Progenitor cell of endocrine pancreas (in vitro differentiated cells): ENCODE results near the gene ARMC7. TPM values are rescaled to one million over a fixed set of nuclear protein-coding genes. Genes with fewer than 3 reads are reported as not detected.
"Not testable (repeated sequence)": the region's sequence is repeated elsewhere in the genome, so short reads cannot be mapped to it uniquely, and the experiment has no call there.

Experiments used
- DNase-seq: peaks from one replicate; pipeline ENCODE4 v3.0.0; 2021; ENCODE audit warnings: low spot score; ENCODE audit not compliant: unreplicated experiment
- H3K27ac Mint-ChIP-seq: 2 replicates; pipeline ENCODE4 v1.8.0; 2021; ENCODE audit warnings: mild to moderate bottlenecking, moderate library complexity, mixed read lengths
- H3K27me3 Mint-ChIP-seq: 2 replicates; pipeline ENCODE4 v1.8.0; 2021; ENCODE audit warnings: mixed read lengths
- H3K36me3 Mint-ChIP-seq: 2 replicates; pipeline ENCODE4 v1.8.0; 2022; ENCODE audit warnings: mixed read lengths; ENCODE audit not compliant: insufficient read depth
- H3K4me1 Mint-ChIP-seq: 2 replicates; pipeline ENCODE4 v1.8.0; 2021; ENCODE audit warnings: low read depth, mixed read lengths
- H3K4me3 Mint-ChIP-seq: 2 replicates; pipeline ENCODE4 v1.8.0; 2021; ENCODE audit warnings: low read depth, mild to moderate bottlenecking, moderate library complexity, mixed read lengths
- H3K9me3 Mint-ChIP-seq: 2 replicates; pipeline ENCODE4 v1.8.0; 2021; ENCODE audit warnings: low read depth, mixed read lengths
- total RNA-seq: library from RNA; stranded (reverse); gene quantifications from 2 replicates; pipeline ENCODE4 v1.2.1, GENCODE V29; 2021
- TF ChIP-seq, protein P1 (sequence below): fragments of 200-600 bp; sonication (generic); IDR thresholded peaks from one replicate; pipeline ENCODE4 v1.5.0; 2021; ENCODE audit warnings: antibody characterized with exemption, mild to moderate bottlenecking; ENCODE audit not compliant: unreplicated experiment

ARMC7 gene
- total RNA-seq, 1 donor from 2014 or later, result 16.7 TPM

GRCh38 chr17:75133001-75133400 is 23.2 kb downstream of the ARMC7 start:
- no peak for DNase-seq
- H3K27me3 Mint-ChIP-seq, result no peaks in the 10 kb centered on the region
- H3K36me3 Mint-ChIP-seq, result peaks cover 10% of the 10 kb centered on the region
- H3K4me1 Mint-ChIP-seq, result peaks cover 4% of the 10 kb centered on the region
- H3K9me3 Mint-ChIP-seq, result no peaks in the 10 kb centered on the region
- peak overlapping the region; percentile 76 for H3K27ac Mint-ChIP-seq
- H3K4me3 Mint-ChIP-seq, result peak overlapping the region; percentile 45
- TF ChIP-seq, protein P1, sequence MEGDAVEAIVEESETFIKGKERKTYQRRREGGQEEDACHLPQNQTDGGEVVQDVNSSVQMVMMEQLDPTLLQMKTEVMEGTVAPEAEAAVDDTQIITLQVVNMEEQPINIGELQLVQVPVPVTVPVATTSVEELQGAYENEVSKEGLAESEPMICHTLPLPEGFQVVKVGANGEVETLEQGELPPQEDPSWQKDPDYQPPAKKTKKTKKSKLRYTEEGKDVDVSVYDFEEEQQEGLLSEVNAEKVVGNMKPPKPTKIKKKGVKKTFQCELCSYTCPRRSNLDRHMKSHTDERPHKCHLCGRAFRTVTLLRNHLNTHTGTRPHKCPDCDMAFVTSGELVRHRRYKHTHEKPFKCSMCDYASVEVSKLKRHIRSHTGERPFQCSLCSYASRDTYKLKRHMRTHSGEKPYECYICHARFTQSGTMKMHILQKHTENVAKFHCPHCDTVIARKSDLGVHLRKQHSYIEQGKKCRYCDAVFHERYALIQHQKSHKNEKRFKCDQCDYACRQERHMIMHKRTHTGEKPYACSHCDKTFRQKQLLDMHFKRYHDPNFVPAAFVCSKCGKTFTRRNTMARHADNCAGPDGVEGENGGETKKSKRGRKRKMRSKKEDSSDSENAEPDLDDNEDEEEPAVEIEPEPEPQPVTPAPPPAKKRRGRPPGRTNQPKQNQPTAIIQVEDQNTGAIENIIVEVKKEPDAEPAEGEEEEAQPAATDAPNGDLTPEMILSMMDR, result no peak

DNA sequence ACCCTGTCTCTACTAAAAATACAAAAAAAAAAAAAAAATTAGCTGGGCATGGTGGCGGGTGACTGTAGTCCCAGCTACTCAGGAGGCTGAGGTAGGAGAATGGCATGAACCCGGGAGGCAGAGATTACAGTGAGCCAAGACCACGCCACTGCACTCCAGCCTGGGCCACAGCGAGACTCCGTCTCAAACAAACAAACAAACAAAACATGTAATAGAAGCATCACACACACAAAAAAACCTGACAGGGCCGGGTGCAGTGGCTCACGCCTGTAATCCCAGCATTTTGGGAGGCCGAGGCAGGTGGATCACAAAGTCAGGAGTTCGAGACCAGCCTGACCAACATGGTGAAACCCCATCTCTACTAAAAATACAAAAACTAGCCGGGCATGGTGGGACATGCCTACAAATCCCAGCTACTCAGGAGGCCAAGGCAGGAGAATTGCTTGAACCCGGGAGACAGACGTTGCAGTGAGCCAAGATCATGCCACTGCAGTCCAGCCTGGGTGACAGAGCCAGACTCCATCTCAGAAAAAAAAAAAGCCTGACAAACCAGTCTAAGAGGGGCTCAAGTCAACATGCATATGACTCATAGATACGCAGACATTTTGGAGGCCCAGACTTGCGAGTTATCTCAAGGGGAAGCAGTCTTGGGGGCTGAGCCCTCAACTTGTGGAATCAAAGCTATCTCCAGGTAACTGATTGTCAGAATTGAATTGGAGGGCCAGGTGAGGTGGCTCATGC is 24.0 kb downstream of the ARMC7 start:
- not testable (repeated sequence) for H3K4me1 Mint-ChIP-seq, H3K36me3 Mint-ChIP-seq, H3K27me3 Mint-ChIP-seq, DNase-seq, H3K9me3 Mint-ChIP-seq
- peak overlapping the region; percentile 76 for H3K27ac Mint-ChIP-seq
- peak overlapping the region; percentile 14 for H3K4me3 Mint-ChIP-seq

DNA sequence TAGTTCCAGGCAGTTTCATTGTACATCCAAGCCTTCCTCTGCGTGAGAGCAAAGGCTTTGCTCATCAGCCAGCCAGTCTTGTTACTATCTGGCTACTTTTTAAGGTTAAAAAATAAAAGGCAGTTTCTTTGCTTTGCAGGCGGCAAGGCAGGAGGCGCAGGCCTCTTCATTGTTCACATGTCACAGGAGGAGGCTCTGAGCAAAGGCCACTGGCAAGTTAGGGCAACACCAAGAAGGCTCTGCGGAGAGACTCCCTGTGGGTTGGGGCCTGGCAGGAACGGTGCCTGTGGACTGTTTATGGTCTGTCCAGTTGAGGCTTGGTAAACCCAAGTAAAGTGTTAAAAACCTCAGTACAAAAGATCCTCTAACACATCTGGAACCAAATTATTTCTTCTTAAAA is 25.7 kb downstream of the ARMC7 start:
- no peaks in the 10 kb centered on the region for H3K9me3 Mint-ChIP-seq
- peaks cover 5% of the 10 kb centered on the region for H3K4me1 Mint-ChIP-seq
- DNase-seq, result no peak
- peaks cover 17% of the 10 kb centered on the region for H3K36me3 Mint-ChIP-seq
- no peak overlapping the region for H3K4me3 Mint-ChIP-seq
- TF ChIP-seq, protein P1, result no peak
- peak overlapping the region; percentile 78 for H3K27ac Mint-ChIP-seq
- no peaks in the 10 kb centered on the region for H3K27me3 Mint-ChIP-seq

- H3K27ac Mint-ChIP-seq, result peak overlapping the region; percentile 29
- peaks cover 18% of the 10 kb centered on the region for H3K36me3 Mint-ChIP-seq
- H3K9me3 Mint-ChIP-seq, result no peaks in the 10 kb centered on the region
- no peak overlapping the region for H3K4me3 Mint-ChIP-seq
- DNase-seq, result no peak
- TF ChIP-seq, protein P1, result no peak
- peaks cover 3% of the 10 kb centered on the region for H3K4me1 Mint-ChIP-seq
- H3K27me3 Mint-ChIP-seq, result no peaks in the 10 kb centered on the region
Measured at GRCh38 chr17:75135946-75136345, 26.2 kb downstream of the ARMC7 start.

DNA sequence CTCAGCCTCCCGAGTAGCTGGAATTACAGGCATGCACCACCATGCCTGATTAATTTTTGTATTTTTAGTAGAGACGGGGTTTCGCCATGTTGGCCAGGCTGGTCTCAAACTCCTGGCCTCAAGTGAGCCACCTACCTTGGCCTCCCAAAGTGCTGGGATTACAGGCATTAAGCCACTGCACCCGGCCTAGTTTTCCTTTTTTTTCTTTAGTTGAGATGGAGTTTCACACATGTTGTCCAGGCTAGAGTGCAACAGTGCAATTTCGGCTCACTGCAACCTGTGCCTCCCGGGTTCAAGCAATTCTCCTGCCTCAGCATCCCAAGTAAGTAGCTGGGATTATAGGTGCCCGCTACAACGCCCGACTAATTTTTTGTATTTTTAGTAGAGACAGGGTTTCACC is 28.0 kb downstream of the ARMC7 start:
- not testable (repeated sequence) for H3K4me3 Mint-ChIP-seq, H3K4me1 Mint-ChIP-seq, DNase-seq, H3K9me3 Mint-ChIP-seq, H3K27me3 Mint-ChIP-seq, H3K27ac Mint-ChIP-seq
- H3K36me3 Mint-ChIP-seq, result peaks cover 25% of the 10 kb centered on the region

GRCh38 chr17:75138519-75138918 is 28.8 kb downstream of the ARMC7 start:
- H3K4me3 Mint-ChIP-seq, result no peak overlapping the region
- H3K4me1 Mint-ChIP-seq, result peaks cover 3% of the 10 kb centered on the region
- peaks cover 27% of the 10 kb centered on the region for H3K36me3 Mint-ChIP-seq
- TF ChIP-seq, protein P1, result no peak
- peak overlapping the region; percentile 78 for H3K27ac Mint-ChIP-seq
- no peak for DNase-seq
- H3K27me3 Mint-ChIP-seq, result no peaks in the 10 kb centered on the region
- no peaks in the 10 kb centered on the region for H3K9me3 Mint-ChIP-seq
